H9 (cell line): ENCODE results near the gene KANSL1L. TPM values are rescaled to one million over a fixed set of nuclear protein-coding genes. Genes with fewer than 3 reads are reported as not detected.

Experiments
- DNase-seq: peaks from one replicate; pipeline ENCODE4 v3.0.0-alpha.2; 2017
- H2AFZ ChIP-seq: one replicate; pipeline ENCODE4 v1.6.1; 2013; ENCODE audit warnings: mild to moderate bottlenecking, low read length, control low read depth, moderate library complexity
- H2AK5ac ChIP-seq: 2 replicates; pipeline ENCODE4 v1.6.1; 2013; ENCODE audit warnings: low read length, control low read depth, mixed read lengths; ENCODE audit not compliant: insufficient read length
- H2BK120ac ChIP-seq: one replicate; pipeline ENCODE4 v1.6.1; 2013; ENCODE audit warnings: low read depth, mild to moderate bottlenecking, low read length, control low read depth, inconsistent platforms; ENCODE audit not compliant: poor library complexity, severe bottlenecking
- H2BK12ac ChIP-seq: 2 replicates; pipeline ENCODE4 v1.6.1; 2013; ENCODE audit warnings: low read length, control low read depth, mixed read lengths, low read depth; ENCODE audit not compliant: insufficient read length
- H2BK15ac ChIP-seq: 2 replicates; pipeline ENCODE4 v1.6.1; 2013; ENCODE audit warnings: low read depth, low read length, control low read depth
- H2BK20ac ChIP-seq: one replicate; pipeline ENCODE4 v1.6.1; 2013; ENCODE audit warnings: low read depth, mild to moderate bottlenecking, low read length, control low read depth, inconsistent platforms; ENCODE audit not compliant: poor library complexity, severe bottlenecking
- H2BK5ac ChIP-seq: 2 replicates; pipeline ENCODE4 v1.6.1; 2013; ENCODE audit warnings: low read length, control low read depth, mixed read lengths; ENCODE audit not compliant: insufficient read length
- H3K14ac ChIP-seq: 2 replicates; pipeline ENCODE4 v1.6.1; 2013; ENCODE audit warnings: low read length, control low read depth; ENCODE audit not compliant: insufficient read depth
- H3K18ac ChIP-seq: 2 replicates; pipeline ENCODE4 v1.6.1; 2013; ENCODE audit warnings: low read depth, mild to moderate bottlenecking, mixed read lengths, low read length, control low read depth; ENCODE audit not compliant: insufficient read length
- H3K23ac ChIP-seq: 2 replicates; pipeline ENCODE4 v1.6.1; 2013; ENCODE audit warnings: low read length, control low read depth, mixed read lengths, low read depth; ENCODE audit not compliant: insufficient read length
- H3K23me2 ChIP-seq: 2 replicates; pipeline ENCODE4 v1.6.1; 2013; ENCODE audit warnings: low read depth, mild to moderate bottlenecking, mixed read lengths, low read length, control low read depth; ENCODE audit not compliant: insufficient read length, poor library complexity, severe bottlenecking
- H3K27ac ChIP-seq: 2 replicates; pipeline ENCODE4 v1.5.1; 2013; ENCODE audit warnings: low read length, control low read depth, mixed read lengths, low read depth; ENCODE audit not compliant: insufficient read length
- H3K27me3 ChIP-seq: 2 replicates; pipeline ENCODE4 v1.6.1; 2013; ENCODE audit warnings: low read length, control low read depth, inconsistent platforms; ENCODE audit not compliant: insufficient read depth
- H3K4ac ChIP-seq: 2 replicates; pipeline ENCODE4 v1.6.1; 2013; ENCODE audit warnings: low read depth, mild to moderate bottlenecking, control low read depth, inconsistent platforms, low read length, moderate library complexity
- H3K4me1 ChIP-seq: 2 replicates; pipeline ENCODE4 v1.6.1; 2013; ENCODE audit warnings: low read length, control low read depth, inconsistent platforms; ENCODE audit not compliant: insufficient read depth
- H3K4me2 ChIP-seq: 2 replicates; pipeline ENCODE4 v1.6.1; 2013; ENCODE audit warnings: low read length, control low read depth, mixed read lengths; ENCODE audit not compliant: insufficient read length, insufficient read depth
- H3K56ac ChIP-seq: 2 replicates; pipeline ENCODE4 v1.6.1; 2013; ENCODE audit warnings: low read depth, mild to moderate bottlenecking, mixed read lengths, low read length, control low read depth; ENCODE audit not compliant: insufficient read length
- H3K79me1 ChIP-seq: 2 replicates; pipeline ENCODE4 v1.6.1; 2013; ENCODE audit warnings: low read depth, mild to moderate bottlenecking, moderate library complexity, low read length, control low read depth, inconsistent platforms; ENCODE audit not compliant: insufficient read depth, poor library complexity, severe bottlenecking
- H3K79me2 ChIP-seq: 2 replicates; pipeline ENCODE4 v1.6.1; 2013; ENCODE audit warnings: low read length, control low read depth, inconsistent platforms; ENCODE audit not compliant: insufficient read depth
- H3K9ac ChIP-seq: 2 replicates; pipeline ENCODE4 v1.6.1; 2013; ENCODE audit warnings: low read length, control low read depth, mixed read lengths; ENCODE audit not compliant: insufficient read length; ENCODE audit errors: extremely low read depth
- H3K9me3 ChIP-seq: one replicate; pipeline ENCODE4 v1.6.1; 2013; ENCODE audit warnings: low read depth, low read length, inconsistent platforms; ENCODE audit not compliant: control insufficient read depth
- H3T11ph ChIP-seq: one replicate; pipeline ENCODE4 v1.6.1; 2013; ENCODE audit warnings: mild to moderate bottlenecking, low read length, control low read depth, inconsistent platforms
- H4K20me1 ChIP-seq: one replicate; pipeline ENCODE4 v1.6.1; 2013; ENCODE audit not compliant: control insufficient read depth, insufficient read length, insufficient read depth
- H4K5ac ChIP-seq: 2 replicates; pipeline ENCODE4 v1.6.1; 2013; ENCODE audit warnings: low read depth, mild to moderate bottlenecking, mixed read lengths, low read length, control low read depth; ENCODE audit not compliant: insufficient read length
- H4K8ac ChIP-seq: replicated peaks from 2 replicates; pipeline ENCODE4 v1.6.1; 2013; ENCODE audit warnings: low read length, control low read depth, mixed read lengths, low read depth; ENCODE audit not compliant: insufficient read length
- H4K91ac ChIP-seq: 2 replicates; pipeline ENCODE4 v1.6.1; 2013; ENCODE audit warnings: low read depth, mild to moderate bottlenecking, moderate library complexity, mixed read lengths, low read length, control low read depth; ENCODE audit not compliant: insufficient read length
- H3K27ac Mint-ChIP-seq, 3 experiments: 2 replicates in 2 of 3; 3 replicates in 1 of 3; pipeline ENCODE4 v1.8.0; 2020 to 2021; ENCODE audit warnings: mixed read lengths in 3 of 3, mild to moderate bottlenecking in 1 of 3, moderate library complexity in 1 of 3
- H3K27me3 Mint-ChIP-seq: 2 replicates; pipeline ENCODE4 v1.8.0; 2021; ENCODE audit warnings: low read depth, mild to moderate bottlenecking, moderate library complexity, mixed read lengths
- H3K36me3 Mint-ChIP-seq, 3 experiments: 2 replicates in 2 of 3; 3 replicates in 1 of 3; pipeline ENCODE4 v1.8.0; 2020 to 2021; ENCODE audit warnings: low read depth in 3 of 3, mixed read lengths in 3 of 3; ENCODE audit not compliant: insufficient read depth in 1 of 3
- H3K4me1 Mint-ChIP-seq, 2 experiments: 2 replicates each; pipeline ENCODE4 v1.8.0; 2020; ENCODE audit warnings: mixed read lengths in 2 of 2
- H3K4me3 Mint-ChIP-seq, 2 experiments: 2 replicates in 1 of 2; 3 replicates in 1 of 2; pipeline ENCODE4 v1.8.0; 2020 to 2021; ENCODE audit warnings: mild to moderate bottlenecking in 2 of 2, mixed read lengths in 2 of 2, moderate library complexity in 1 of 2
- H3K9me3 Mint-ChIP-seq, 2 experiments: 2 replicates in 1 of 2; 3 replicates in 1 of 2; pipeline ENCODE4 v1.8.0; 2020; ENCODE audit warnings: mild to moderate bottlenecking in 2 of 2, mixed read lengths in 2 of 2, moderate library complexity in 1 of 2
- CTCF ChIP-seq: fragments of 200-600 bp; sonication (generic); conservative IDR thresholded peaks from 3 replicates; pipeline ENCODE4 v1.8.0; 2021; ENCODE audit warnings: antibody characterized with exemption, mild to moderate bottlenecking
- total RNA-seq: library from RNA; stranded (reverse); gene quantifications from 2 replicates; pipeline ENCODE4 v1.2.1, GENCODE V29; 2021

Gene KANSL1L
- total RNA-seq, 1 experiment from 2014 or later: 8.2 TPM

GRCh38 chr2:210179351-210179990, 8.3 kb upstream of the KANSL1L start:
- Mint-ChIP-seq H3K27me3 (peaks cover 1% of the 10 kb centered on the region; the same call in 1 of the 2 replicates), H3K9me3 (peaks cover 24 to 30% of the 10 kb centered on the region in 2 experiments), H3K36me3 (peaks cover 18 to 31% (median 25%) of the 10 kb centered on the region in 3 experiments), H3K4me3 (no peak overlapping the region), H3K27ac (no peak overlapping the region), H3K4me1 (peaks cover 36 to 47% of the 10 kb centered on the region in 2 experiments)
- no peak overlapping the region for H2BK12ac ChIP-seq
- H2AK5ac ChIP-seq: no peak overlapping the region
- no peak overlapping the region for H3K18ac ChIP-seq
- no peak overlapping the region for H4K8ac ChIP-seq
- no peak overlapping the region for H2AFZ ChIP-seq
- H3K27me3 ChIP-seq: no peaks in the 10 kb centered on the region
- no peak for DNase-seq
- no peaks in the 10 kb centered on the region for H4K20me1 ChIP-seq
- no peak overlapping the region for H2BK15ac ChIP-seq
- no peaks in the 10 kb centered on the region for H3K9me3 ChIP-seq
- H3K79me2 ChIP-seq: no peaks in the 10 kb centered on the region
- no peak overlapping the region for H4K5ac ChIP-seq
- H2BK120ac ChIP-seq: no peak overlapping the region
- H3K23me2 ChIP-seq: no peaks in the 10 kb centered on the region
- H2BK5ac ChIP-seq: no peak overlapping the region
- peaks cover 4% of the 10 kb centered on the region; the same call in 1 of the 2 replicates for H3K4me1 ChIP-seq
- H3K4me2 ChIP-seq: no peak overlapping the region
- no peak overlapping the region for H3K4ac ChIP-seq
- no peak overlapping the region for H3K9ac ChIP-seq
- H3K56ac ChIP-seq: no peak overlapping the region
- no peak for TF ChIP-seq CTCF
- no peaks in the 10 kb centered on the region for H3K79me1 ChIP-seq
- H3K27ac ChIP-seq: no peak overlapping the region
- H3K14ac ChIP-seq: no peak overlapping the region
- peak overlapping the region; percentile 17 for H3T11ph ChIP-seq
- H4K91ac ChIP-seq: no peak overlapping the region
- no peak overlapping the region for H2BK20ac ChIP-seq
- no peak overlapping the region for H3K23ac ChIP-seq
